ENCODE results near the gene MRPS7. TPM values are rescaled to one million over a fixed set of nuclear protein-coding genes. Genes with fewer than 3 reads are reported as not detected.
"Not testable (repeated sequence)": the region's sequence is repeated elsewhere in the genome, so short reads cannot be mapped to it uniquely, and the experiment has no call there.

Gene MRPS7
- total and polyA plus RNA-seq, 2 donors (not counting 3 experiments of a cell fraction or from before 2014, with no cell fraction given): 79.8 to 82.8 TPM

GRCh38 chr17:75277664-75278071 lies 16.0 kb downstream of the MRPS7 start:
- H2AFZ ChIP-seq (ENCODE audit: low read depth, low read length): no peak overlapping the region
- FAIRE-seq: no peak
- no TSS peak for BruUV-seq (replicated peaks)
- H4K20me1 ChIP-seq (replicated peaks; ENCODE audit: control insufficient read depth, extremely low read depth, insufficient read depth, low read length): no peaks in the 10 kb centered on the region
- no peaks in the 10 kb centered on the region for H3K27me3 ChIP-seq (ENCODE audit: control insufficient read depth in 2 of 2, insufficient read depth in 2 of 2, low read length in 2 of 2)
- dilution Hi-C loops (cut with MboI; ENCODE audit: extremely low pct_ligation_motif_present, low sequenced_read_pairs): no loop called here
- POLR2A ChIA-PET: interaction anchor here (0.7 kb wide), 1 partner anchor 11 kb away, joined by 3 read pairs; the partner anchor contains the start of gene SLC25A19
- no peaks in the 10 kb centered on the region for H3K9me3 ChIP-seq (replicated peaks; ENCODE audit: control insufficient read depth, insufficient read depth, low read length)
- no peak for DNase-seq (ENCODE audit: low read depth, low spot score)
- TF ChIP-seq, protein P1, sequence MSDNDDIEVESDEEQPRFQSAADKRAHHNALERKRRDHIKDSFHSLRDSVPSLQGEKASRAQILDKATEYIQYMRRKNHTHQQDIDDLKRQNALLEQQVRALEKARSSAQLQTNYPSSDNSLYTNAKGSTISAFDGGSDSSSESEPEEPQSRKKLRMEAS (IDR thresholded peaks at IDR 0.05; ENCODE audit: insufficient read depth, insufficient read length): no peak
- no peak for TF ChIP-seq CTCF (IDR thresholded peaks at IDR 0.05; ENCODE audit: extremely low read depth in 1 of 2, insufficient read depth in 1 of 2, low read depth in 1 of 2, low read length in 2 of 2)
- TF ChIP-seq POLR2A (IDR thresholded peaks at IDR 0.05; ENCODE audit: low read depth, low read length): no peak
- no peak for TF ChIP-seq MYC (IDR thresholded peaks at IDR 0.05; ENCODE audit: low read depth, low read length)
- TF ChIP-seq FOS (IDR thresholded peaks at IDR 0.05; ENCODE audit: borderline replicate concordance, insufficient read depth, low read length): no peak
- TF ChIP-seq JUN (IDR thresholded peaks at IDR 0.05; ENCODE audit: borderline replicate concordance, insufficient read depth, insufficient read length, low read depth): no peak
- TF ChIP-seq EZH2 (IDR thresholded peaks at IDR 0.05; ENCODE audit: borderline replicate concordance, low read depth, low read length, severe bottlenecking): no peak
- no peak for TF ChIP-seq GATA2 (IDR thresholded peaks at IDR 0.05; ENCODE audit: insufficient read depth, insufficient read length, low read depth, low read length)
- no peak for TF ChIP-seq POLR2AphosphoS5 (IDR thresholded peaks at IDR 0.05; ENCODE audit: insufficient read depth, low read depth, low read length)
- H3K27ac ChIP-seq (ENCODE audit: insufficient read depth, low read depth, low read length): no peak overlapping the region
- no peak overlapping the region for H3K9ac ChIP-seq (replicated peaks; ENCODE audit: extremely low read depth, insufficient read depth, low read length)
- CTCF ChIA-PET: interaction anchor here (0.7 kb wide), 1 partner anchor 76 kb away, joined by 3 read pairs; no protein-coding TSS in a partner anchor
- H3K4me1 ChIP-seq (ENCODE audit: control insufficient read depth, extremely low read depth, insufficient read depth, low read length): no peaks in the 10 kb centered on the region
- H3K4me3 ChIP-seq (replicated peaks in 1 of 3; ENCODE audit: insufficient read depth in 1 of 3, low read depth in 1 of 3, low read length in 3 of 3): no peak overlapping the region
- intact Hi-C loops (cut with micrococcal nuclease): no loop called here
- H3K36me3 ChIP-seq (ENCODE audit: control insufficient read depth in 2 of 2, extremely low read depth in 1 of 2, insufficient read depth in 2 of 2, low read length in 2 of 2): no peaks in the 10 kb centered on the region
- no peaks in the 10 kb centered on the region for H3K9me1 ChIP-seq (replicated peaks; ENCODE audit: control insufficient read depth, extremely low read depth, insufficient read depth, low read length)
- H3K79me2 ChIP-seq (ENCODE audit: control insufficient read depth, insufficient read depth, low read length): no peaks in the 10 kb centered on the region
- no peak overlapping the region for H3K4me2 ChIP-seq (ENCODE audit: insufficient read depth, low read length)

GRCh38 chr17:75280189-75280588 lies 18.5 kb downstream of the MRPS7 start:
- H3K27ac ChIP-seq (ENCODE audit: insufficient read depth, low read depth, low read length); intact Hi-C loops (cut with micrococcal nuclease); BruUV-seq (replicated peaks); DNase-seq (ENCODE audit: low read depth, low spot score); H3K4me2 ChIP-seq (ENCODE audit: insufficient read depth, low read length); H3K9me3 ChIP-seq (replicated peaks; ENCODE audit: control insufficient read depth, insufficient read depth, low read length); H3K4me1 ChIP-seq (ENCODE audit: control insufficient read depth, extremely low read depth, insufficient read depth, low read length); H2AFZ ChIP-seq (ENCODE audit: low read depth, low read length); H3K9me1 ChIP-seq (replicated peaks; ENCODE audit: control insufficient read depth, extremely low read depth, insufficient read depth, low read length); H3K4me3 ChIP-seq (replicated peaks in 1 of 3; ENCODE audit: insufficient read depth in 1 of 3, low read depth in 1 of 3, low read length in 3 of 3); dilution Hi-C loops (cut with MboI; ENCODE audit: extremely low pct_ligation_motif_present, low sequenced_read_pairs); FAIRE-seq; H3K36me3 ChIP-seq (ENCODE audit: control insufficient read depth in 2 of 2, extremely low read depth in 1 of 2, insufficient read depth in 2 of 2, low read length in 2 of 2); H3K79me2 ChIP-seq (ENCODE audit: control insufficient read depth, insufficient read depth, low read length); POLR2A ChIA-PET; H4K20me1 ChIP-seq (replicated peaks; ENCODE audit: control insufficient read depth, extremely low read depth, insufficient read depth, low read length); H3K9ac ChIP-seq (replicated peaks; ENCODE audit: extremely low read depth, insufficient read depth, low read length); H3K27me3 ChIP-seq (ENCODE audit: control insufficient read depth in 2 of 2, insufficient read depth in 2 of 2, low read length in 2 of 2): not testable (repeated sequence)
- CTCF ChIA-PET: interaction anchor here (1.5 to 4.3 kb wide), 2 partner anchors 9 to 40 kb away, joined by 3 to 31 read pairs; partner anchors contain the start of gene MIF4GD

Measured in endothelial cell of umbilical vein (primary cell).